CD4-positive, alpha-beta T cell (primary cell): ENCODE measurements around the gene AGGF1. TPM values are rescaled to one million over a fixed set of nuclear protein-coding genes. Genes with fewer than 3 reads are reported as not detected.

Source experiments
- ATAC-seq: fragments of 200-7000 bp; cut with Tn5 transposase; one replicate; pipeline ENCODE4 v1.10.0; 2022; ENCODE audit warnings: mild to moderate bottlenecking; ENCODE audit not compliant: poor library complexity
- CTCF ChIA-PET: fragments of 350-600 bp; sonication (Branson Sonifier 250); formaldehyde crosslinking; loops from one replicate; lab custom pipeline; 2021; ENCODE audit warnings: antibody characterized with exemption, inconsistent platforms; lab: Charles Lee
- POLR2A ChIA-PET: fragments of 350-600 bp; sonication (Branson Sonifier 250); formaldehyde crosslinking; loops from one replicate; lab custom pipeline; 2021; ENCODE audit warnings: antibody characterized with exemption, inconsistent platforms; lab: Charles Lee
- DNase-seq, 14 experiments: peaks; one replicate each; pipeline ENCODE4 v3.0.0-alpha.2; 2013 to 2020; ENCODE audit warnings: mixed read lengths in 2 of 14
- H3K27ac ChIP-seq, 2 donors: one replicate each; pipeline versions ENCODE4 v1.5.1 to v1.7.0; 2013; ENCODE audit warnings: low read length in 2 of 2, low read depth in 1 of 2, mild to moderate bottlenecking in 1 of 2
- H3K27me3 ChIP-seq, 2 experiments: 1 replicate in 1 of 2; 2 replicates in 1 of 2; pipeline versions ENCODE4 v1.6.1 to v1.7.0; 2013; ENCODE audit warnings: low read length in 2 of 2, control low read depth in 1 of 2, mild to moderate bottlenecking in 1 of 2, moderate library complexity in 1 of 2; ENCODE audit not compliant: insufficient read depth in 2 of 2, control insufficient read depth in 1 of 2
- H3K36me3 ChIP-seq: one replicate; pipeline ENCODE4 v1.6.1; 2013; ENCODE audit warnings: low read length, control low read depth; ENCODE audit not compliant: insufficient read depth
- H3K4me1 ChIP-seq: one replicate; pipeline ENCODE4 v1.6.1; 2013; ENCODE audit warnings: low read length, control low read depth; ENCODE audit not compliant: insufficient read depth
- H3K4me3 ChIP-seq: one replicate; pipeline ENCODE4 v1.5.1; 2013; ENCODE audit warnings: mild to moderate bottlenecking, low read length, moderate library complexity
- H3K9me3 ChIP-seq, 2 experiments: 1 replicate in 1 of 2; 2 replicates in 1 of 2; pipeline versions ENCODE4 v1.6.1 to v1.7.0; 2013; ENCODE audit warnings: low read length in 2 of 2, mild to moderate bottlenecking in 2 of 2, control low read depth in 1 of 2, moderate library complexity in 1 of 2; ENCODE audit not compliant: control insufficient read depth in 1 of 2, insufficient read depth in 1 of 2
- H3K27ac Mint-ChIP-seq: one replicate; pipeline ENCODE4 v1.8.0; 2020; ENCODE audit warnings: mixed read lengths
- H3K27me3 Mint-ChIP-seq: one replicate; pipeline ENCODE4 v1.8.0; 2021; ENCODE audit warnings: mixed read lengths
- H3K36me3 Mint-ChIP-seq: one replicate; pipeline ENCODE4 v1.8.0; 2021; ENCODE audit warnings: low read depth, mixed read lengths
- H3K4me1 Mint-ChIP-seq: one replicate; pipeline ENCODE4 v1.8.0; 2021; ENCODE audit warnings: low read depth, mixed read lengths
- H3K4me3 Mint-ChIP-seq: one replicate; pipeline ENCODE4 v1.8.0; 2020; ENCODE audit warnings: mild to moderate bottlenecking, mixed read lengths
- H3K9me3 Mint-ChIP-seq: one replicate; pipeline ENCODE4 v1.8.0; 2020; ENCODE audit warnings: mixed read lengths
- intact Hi-C, 2 experiments: fragments of 100-400 bp; cut with DNase I in 1 of 2; cut with micrococcal nuclease in 1 of 2; formaldehyde crosslinking; loops; one replicate each; pipeline versions ENCODE4 v1.15.1 to v1.9.0; 2023 to 2025; cut with DNase I, micrococcal nuclease
- total RNA-seq, 174 experiments: library from RNA in 2 of 174; stranded (reverse) in 2 of 174; gene quantifications; one replicate each; pipeline ENCODE4 v1.2.3 and lab custom pipeline; 2021 to 2026
- TF ChIP-seq, protein P1 (sequence below): fragments of 200-600 bp; IDR thresholded peaks from one replicate; pipeline ENCODE4 v1.8.0; 2022; ENCODE audit warnings: antibody characterized with exemption, mild to moderate bottlenecking

The AGGF1 gene
- total RNA-seq, 2 experiments from 2014 or later: 15.5 to 15.7 TPM

GRCh38 chr5:77086368-77086688 is 56.1 kb downstream of the AGGF1 start:
- ChIA-PET POLR2A (interaction anchor here (2.0 to 2.3 kb wide), 2 partner anchors 9 to 56 kb away, joined by 9 to 19 read pairs; partner anchors contain the start of gene AGGF1), CTCF (interaction anchor here (3.6 kb wide), 1 partner anchor 9 kb away, joined by 19 read pairs; no protein-coding TSS in a partner anchor)
- H3K4me3 Mint-ChIP-seq: peak overlapping the region; percentile 95
- no peak overlapping the region for H3K27ac ChIP-seq
- peaks cover 15% of the 10 kb centered on the region for H3K4me1 ChIP-seq
- no peaks in the 10 kb centered on the region for H3K9me3 Mint-ChIP-seq
- H3K4me1 Mint-ChIP-seq: peaks cover 13% of the 10 kb centered on the region
- H3K27ac Mint-ChIP-seq: peak overlapping the region; percentile 73
- peaks cover 11% of the 10 kb centered on the region for H3K36me3 Mint-ChIP-seq
- peak overlapping the region; percentile 80 for H3K4me3 ChIP-seq
- no peak for ATAC-seq
- no peak for DNase-seq
- TF ChIP-seq, protein P1, sequence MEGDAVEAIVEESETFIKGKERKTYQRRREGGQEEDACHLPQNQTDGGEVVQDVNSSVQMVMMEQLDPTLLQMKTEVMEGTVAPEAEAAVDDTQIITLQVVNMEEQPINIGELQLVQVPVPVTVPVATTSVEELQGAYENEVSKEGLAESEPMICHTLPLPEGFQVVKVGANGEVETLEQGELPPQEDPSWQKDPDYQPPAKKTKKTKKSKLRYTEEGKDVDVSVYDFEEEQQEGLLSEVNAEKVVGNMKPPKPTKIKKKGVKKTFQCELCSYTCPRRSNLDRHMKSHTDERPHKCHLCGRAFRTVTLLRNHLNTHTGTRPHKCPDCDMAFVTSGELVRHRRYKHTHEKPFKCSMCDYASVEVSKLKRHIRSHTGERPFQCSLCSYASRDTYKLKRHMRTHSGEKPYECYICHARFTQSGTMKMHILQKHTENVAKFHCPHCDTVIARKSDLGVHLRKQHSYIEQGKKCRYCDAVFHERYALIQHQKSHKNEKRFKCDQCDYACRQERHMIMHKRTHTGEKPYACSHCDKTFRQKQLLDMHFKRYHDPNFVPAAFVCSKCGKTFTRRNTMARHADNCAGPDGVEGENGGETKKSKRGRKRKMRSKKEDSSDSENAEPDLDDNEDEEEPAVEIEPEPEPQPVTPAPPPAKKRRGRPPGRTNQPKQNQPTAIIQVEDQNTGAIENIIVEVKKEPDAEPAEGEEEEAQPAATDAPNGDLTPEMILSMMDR: no peak
- H3K27me3 ChIP-seq: peaks cover 0 to 6% of the 10 kb centered on the region in 2 experiments
- peaks cover 11% of the 10 kb centered on the region for H3K27me3 Mint-ChIP-seq
- intact Hi-C loops: loop anchor here in 1 of 2 experiments (5.0 kb wide), 1 partner anchor 71 kb away; no protein-coding TSS in a partner anchor
- H3K9me3 ChIP-seq: no peaks in the 10 kb centered on the region
- H3K36me3 ChIP-seq: no peaks in the 10 kb centered on the region

GRCh38 chr5:77086689-77087483 is 56.7 kb downstream of the AGGF1 start, which contains the start of gene ZBED3:
TSS of gene ZBED3 (minus strand) at chr5:77087285. CDS start at chr5:77077878, 9,407 bp downstream.
- H3K36me3 Mint-ChIP-seq: peaks cover 11% of the 10 kb centered on the region
- CTCF ChIA-PET: interaction anchor here (3.6 kb wide), 1 partner anchor 9 kb away, joined by 19 read pairs; no protein-coding TSS in a partner anchor
- intact Hi-C loops: loop anchor here in 1 of 2 experiments (5.0 kb wide), 1 partner anchor 70 kb away; no protein-coding TSS in a partner anchor
- H3K27ac Mint-ChIP-seq: peak within 1 kb of the TSS; percentile 73
- Histone ChIP-seq H3K27ac (no peak within 1 kb of the TSS), H3K36me3 (no peaks in the 10 kb centered on the region), H3K9me3 (no peaks in the 10 kb centered on the region), H3K4me3 (peak within 1 kb of the TSS; percentile 80), H3K4me1 (peaks cover 15% of the 10 kb centered on the region), H3K27me3 (peaks cover 0 to 6% of the 10 kb centered on the region in 2 experiments)
- H3K4me3 Mint-ChIP-seq: peak within 1 kb of the TSS; percentile 96
- DNase-seq: peak in 13 of 14 experiments; percentile 27 to 78 (median 50)
- H3K9me3 Mint-ChIP-seq: no peaks in the 10 kb centered on the region
- H3K4me1 Mint-ChIP-seq: peaks cover 13% of the 10 kb centered on the region
- peaks cover 11% of the 10 kb centered on the region for H3K27me3 Mint-ChIP-seq
- peak; percentile 88 for ATAC-seq
- POLR2A ChIA-PET: interaction anchor here (0.5 to 2.3 kb wide), 4 partner anchors 9 to 242 kb away, joined by 4 to 19 read pairs (median 8); partner anchors contain the start of gene AGGF1
- TF ChIP-seq, protein P1: peak; percentile 26

DNA sequence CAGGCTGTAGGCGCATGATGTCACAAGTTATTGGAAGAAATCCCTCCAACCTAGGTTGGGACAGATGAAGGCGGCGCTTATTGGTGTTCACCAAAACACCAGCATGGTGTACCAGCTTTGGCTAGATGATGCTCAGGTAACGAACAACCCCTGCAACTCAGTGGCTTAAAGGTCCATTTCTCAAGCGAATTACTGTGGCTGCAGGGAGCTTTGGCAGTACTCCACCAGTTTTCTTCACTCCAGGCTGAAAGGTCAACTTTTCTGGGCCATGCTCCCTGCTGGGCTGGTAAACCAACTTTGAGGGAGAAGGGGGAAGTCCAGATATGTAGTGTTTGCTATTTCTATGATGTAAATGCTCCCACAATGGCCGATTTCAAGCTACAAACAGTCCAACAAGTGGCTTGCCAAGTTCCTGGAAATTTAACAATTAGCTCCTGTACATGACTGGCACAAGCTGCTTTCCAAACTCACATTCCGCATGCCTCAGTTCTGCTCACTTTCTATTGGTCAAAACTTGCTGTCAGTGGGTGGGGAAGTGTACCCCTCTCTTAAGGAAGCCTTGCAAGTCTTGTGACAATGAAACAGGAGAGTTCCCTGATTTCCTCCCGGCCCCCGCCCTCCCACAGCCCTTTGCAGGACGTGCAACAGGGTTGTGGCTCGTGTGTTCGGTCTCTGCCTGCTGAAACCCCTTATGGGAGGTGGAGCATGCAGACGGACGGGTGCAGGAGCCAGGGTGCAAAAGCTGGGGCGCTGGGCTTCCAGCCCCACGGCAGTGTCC is 57.5 kb downstream of the AGGF1 start:
- Mint-ChIP-seq H3K9me3 (no peaks in the 10 kb centered on the region), H3K27me3 (peaks cover 11% of the 10 kb centered on the region), H3K4me3 (peak overlapping the region; percentile 96), H3K27ac (peak overlapping the region; percentile 73), H3K4me1 (peaks cover 13% of the 10 kb centered on the region), H3K36me3 (peaks cover 11% of the 10 kb centered on the region)
- H3K4me3 ChIP-seq: peak overlapping the region; percentile 80
- TF ChIP-seq, protein P1: no peak
- DNase-seq (peak in 2 of 14 experiments; percentile 21 to 36), ATAC-seq (no peak)
- H3K27me3 ChIP-seq: peaks cover 0 to 6% of the 10 kb centered on the region in 2 experiments
- CTCF ChIA-PET: interaction anchor here (3.6 kb wide), 1 partner anchor 10 kb away, joined by 19 read pairs; no protein-coding TSS in a partner anchor
- H3K36me3 ChIP-seq: no peaks in the 10 kb centered on the region
- peaks cover 15% of the 10 kb centered on the region for H3K4me1 ChIP-seq
- POLR2A ChIA-PET: interaction anchor here (1.3 to 2.3 kb wide), 3 partner anchors 10 to 57 kb away, joined by 8 to 19 read pairs (median 9); partner anchors contain the start of gene AGGF1
- intact Hi-C loops: loop anchor here in 1 of 2 experiments (5.0 kb wide), 1 partner anchor 70 kb away; no protein-coding TSS in a partner anchor
- no peak overlapping the region for H3K27ac ChIP-seq
- H3K9me3 ChIP-seq: no peaks in the 10 kb centered on the region
